ENCODE data around the gene MYBPC1.
"Not testable (repeated sequence)": the region's sequence is repeated elsewhere in the genome, so short reads cannot be mapped to it uniquely, and the experiment has no call there.

MYBPC1 gene

GRCh38 chr12:101653503-101653902, 58.7 kb downstream of the MYBPC1 start:
- no peak for DNase-seq (ENCODE audit: low read depth)

GRCh38 chr12:101654442-101654841, 59.7 kb downstream of the MYBPC1 start:
- DNase-seq (ENCODE audit: low read depth): no peak

- DNase-seq (ENCODE audit: low read depth): no peak
Measured at GRCh38 chr12:101655393-101655792, 60.6 kb downstream of the MYBPC1 start.

GRCh38 chr12:101660662-101661061, 65.9 kb downstream of the MYBPC1 start:
- not testable (repeated sequence) for DNase-seq (ENCODE audit: low read depth)

DNA sequence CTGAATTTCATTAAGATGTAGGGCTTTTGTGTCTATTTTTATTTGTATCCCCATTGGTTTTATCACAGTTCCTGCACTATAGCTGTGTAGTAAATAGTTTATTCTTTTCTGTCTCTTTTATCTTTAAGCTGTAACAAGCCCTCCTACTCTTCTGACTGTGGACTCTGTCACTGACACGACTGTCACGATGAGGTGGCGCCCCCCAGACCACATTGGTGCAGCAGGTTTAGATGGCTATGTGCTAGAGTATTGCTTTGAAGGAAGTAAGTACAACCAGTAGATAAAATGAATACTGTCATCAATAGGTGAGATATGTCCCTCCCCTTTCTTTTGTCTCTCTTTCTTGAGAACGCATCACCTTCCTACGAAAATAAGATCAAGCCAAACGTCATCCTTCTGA, 68.5 kb downstream of the MYBPC1 start:
- no peak for DNase-seq (ENCODE audit: low read depth)

- no peak for DNase-seq (ENCODE audit: low read depth)
Measured at GRCh38 chr12:101664992-101665391, 70.2 kb downstream of the MYBPC1 start.

GRCh38 chr12:101666052-101666728, 71.4 kb downstream of the MYBPC1 start:
- no peak for DNase-seq (ENCODE audit: low read depth)

DNA sequence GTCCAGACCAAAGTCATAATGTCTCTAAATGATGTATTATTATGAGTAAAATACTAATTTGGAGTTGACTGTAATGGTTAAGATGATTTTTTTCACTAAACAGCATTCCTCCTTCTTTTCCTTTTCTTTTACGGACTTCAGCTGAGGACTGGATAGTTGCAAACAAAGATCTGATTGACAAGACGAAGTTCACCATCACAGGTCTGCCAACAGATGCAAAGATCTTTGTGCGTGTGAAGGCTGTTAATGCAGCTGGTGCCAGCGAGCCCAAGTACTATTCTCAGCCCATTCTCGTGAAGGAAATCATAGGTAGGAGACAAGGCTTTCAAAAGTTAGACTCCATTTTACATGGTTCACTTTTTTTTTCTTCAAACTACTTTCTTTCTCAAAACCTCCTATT, 72.8 kb downstream of the MYBPC1 start:
- no peak for DNase-seq (ENCODE audit: low read depth)

GRCh38 chr12:101670007-101670671, 75.4 kb downstream of the MYBPC1 start:
- DNase-seq (ENCODE audit: low read depth): no peak

DNA sequence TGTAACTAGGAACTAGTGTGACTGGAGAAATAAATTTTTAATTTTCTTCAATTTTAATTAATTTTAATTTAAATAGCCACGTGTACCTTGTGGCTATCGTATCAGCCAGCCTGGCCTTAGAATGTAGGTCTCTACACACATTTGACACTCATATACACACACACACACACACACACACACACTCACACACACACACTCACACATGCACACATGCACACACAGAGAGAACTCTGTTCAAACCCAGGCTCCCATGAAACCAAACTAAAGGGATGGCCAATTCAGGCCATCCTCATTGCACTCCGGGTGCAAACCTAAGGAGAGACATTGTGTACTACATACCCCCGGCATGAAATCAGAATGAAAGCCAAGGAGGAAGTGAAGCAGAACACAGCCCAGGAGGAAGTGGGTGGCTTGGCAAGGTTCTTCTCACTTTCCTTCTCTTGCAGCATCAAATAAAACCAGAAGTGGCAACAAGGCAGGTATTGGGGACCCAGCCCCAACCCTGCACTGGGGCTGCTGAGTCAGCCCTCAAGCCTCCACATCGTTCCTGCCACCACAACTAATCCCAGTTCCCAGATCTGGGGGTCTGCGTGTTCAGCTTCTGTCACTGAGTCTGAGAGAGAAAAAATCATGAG, 76.5 kb downstream of the MYBPC1 start:
- DNase-seq (ENCODE audit: low read depth): no peak

- DNase-seq (ENCODE audit: low read depth): no peak
Measured at GRCh38 chr12:101671833-101672232, 77.1 kb downstream of the MYBPC1 start.

DNA sequence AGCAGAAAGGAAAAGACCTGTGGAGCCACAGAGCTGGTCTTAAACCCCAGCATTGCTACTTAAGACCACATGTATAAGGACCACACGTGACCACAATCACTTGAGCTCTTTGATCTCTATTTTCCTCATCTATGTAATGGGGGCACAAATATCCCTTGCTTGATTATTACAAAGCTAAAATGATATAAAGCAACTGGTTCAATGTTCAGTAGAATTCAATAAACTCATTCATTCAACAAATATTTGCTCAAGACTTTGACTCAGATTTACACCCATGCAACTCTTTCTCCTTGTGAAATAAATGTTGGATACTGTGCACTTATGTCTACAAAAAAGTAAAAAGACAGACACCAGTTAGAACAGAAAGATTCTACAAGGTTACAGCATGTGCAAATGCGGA, 80.8 kb downstream of the MYBPC1 start:
- DNase-seq (ENCODE audit: low read depth): no peak

GRCh38 chr12:101676497-101676896, 81.7 kb downstream of the MYBPC1 start:
- DNase-seq (ENCODE audit: low read depth): not testable (repeated sequence)

DNA sequence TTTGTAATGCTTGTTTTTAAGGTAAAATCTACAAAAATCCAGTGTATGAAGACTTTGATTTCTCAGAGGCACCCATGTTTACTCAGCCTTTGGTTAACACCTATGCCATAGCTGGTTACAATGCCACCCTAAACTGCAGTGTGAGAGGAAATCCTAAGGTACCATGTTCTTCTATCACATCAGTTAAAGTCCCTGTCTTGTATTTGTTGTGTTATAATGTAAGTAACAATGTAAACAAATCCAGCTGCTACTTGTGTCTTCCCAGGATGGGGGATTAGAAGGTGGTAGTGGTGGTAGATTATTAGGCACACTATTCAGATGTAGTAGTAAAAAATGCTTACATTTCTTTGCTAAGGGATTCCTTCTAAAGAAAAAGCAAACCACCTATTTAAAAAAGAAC, 83.3 kb downstream of the MYBPC1 start:
- no peak for DNase-seq (ENCODE audit: low read depth)

- DNase-seq (ENCODE audit: low read depth): no peak
Measured at GRCh38 chr12:101680240-101680639, 85.5 kb downstream of the MYBPC1 start.

- no peak for DNase-seq (ENCODE audit: low read depth)
Measured at GRCh38 chr12:101680647-101681046, 85.9 kb downstream of the MYBPC1 start.

DNA sequence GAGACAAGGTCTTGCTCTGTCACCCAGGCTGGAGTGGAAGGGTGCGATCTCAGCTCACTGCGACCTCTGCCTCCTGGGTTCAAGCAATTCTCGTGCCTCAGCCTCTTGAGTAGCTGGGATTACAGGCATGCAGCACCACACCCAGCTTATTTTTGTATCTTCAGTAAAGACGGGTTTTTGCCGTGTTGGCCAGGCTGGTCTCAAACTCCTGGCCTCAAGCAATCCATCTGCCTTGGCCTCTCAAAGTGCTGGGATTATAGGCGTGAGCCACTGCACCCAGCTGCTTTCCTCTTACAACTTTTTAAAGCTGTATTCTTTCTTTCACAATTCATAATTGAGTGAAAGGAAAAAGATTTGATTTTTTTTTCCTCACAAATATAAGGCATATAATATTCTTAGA, 86.9 kb downstream of the MYBPC1 start:
- not testable (repeated sequence) for DNase-seq (ENCODE audit: low read depth)

GRCh38 chr12:101685092-101685491, 90.3 kb downstream of the MYBPC1 start:
- DNase-seq (ENCODE audit: low read depth): no peak

GRCh38 chr12:101686176-101686575, 91.4 kb downstream of the MYBPC1 start:
- no peak for DNase-seq (ENCODE audit: low read depth)

- no peak for DNase-seq (ENCODE audit: low read depth)
Measured at GRCh38 chr12:101690544-101691098, 95.8 kb downstream of the MYBPC1 start.

- no peak for DNase-seq (ENCODE audit: low read depth)
Measured at GRCh38 chr12:101691503-101692096, 96.8 kb downstream of the MYBPC1 start.

DNA sequence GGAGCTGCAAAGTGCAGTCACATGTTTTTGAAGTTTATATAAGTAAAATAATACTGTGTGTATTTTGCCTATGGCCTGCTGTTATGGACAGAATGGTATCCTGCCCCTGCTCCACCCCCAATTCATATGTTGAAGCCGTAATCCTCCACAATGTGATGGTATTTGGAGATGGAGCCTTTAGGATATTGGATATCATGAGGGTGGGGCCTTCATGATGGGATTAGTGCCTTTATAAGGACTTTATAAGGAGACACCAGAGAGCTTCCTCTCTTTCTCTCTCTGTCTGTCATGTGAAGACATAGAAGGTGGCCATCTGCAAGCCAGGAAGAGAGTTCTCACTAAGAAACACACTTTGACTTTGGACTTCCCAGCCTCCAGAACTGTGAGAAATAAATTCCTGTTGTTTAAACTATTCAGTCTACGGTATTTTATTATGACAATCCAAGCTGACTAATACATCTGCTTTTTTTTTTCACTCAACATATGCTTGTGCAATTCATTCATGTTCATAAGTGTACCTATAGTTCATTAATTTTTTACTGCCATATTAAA, 99.6 kb downstream of the MYBPC1 start:
- DNase-seq (ENCODE audit: low read depth): no peak

Data from HS-5 (cell line).